ENCODE data around the gene TRIM9. TPM values are rescaled to one million over a fixed set of nuclear protein-coding genes. Genes with fewer than 3 reads are reported as not detected.

TRIM9 gene
- total RNA-seq, 4 donors from 2014 or later = 0.26 to 3.0 (median 0.87) TPM

- Histone ChIP-seq H3K4me3 (no peak overlapping the region), H3K9me3 (no peaks in the 10 kb centered on the region), H3K4me1 (peaks cover 0 to 10% of the 10 kb centered on the region in 2 donors), H3K27me3 (no peaks in the 10 kb centered on the region), H3K36me3 (no peaks in the 10 kb centered on the region), H3K27ac (no peak overlapping the region)
- peak; percentile 42 to 69 (median 48) for TF ChIP-seq CTCF (IDR thresholded peaks at IDR 0.05 in 4 of 5, conservative IDR thresholded peaks at IDR 0.05 in 1 of 5)
- TF ChIP-seq POLR2A (IDR thresholded peaks at IDR 0.05) = no peak
- intact Hi-C loops (cut with DNase I; ENCODE audit: low total_unique reads) = loop anchor here (2.0 kb wide), 2 partner anchors 140 to 266 kb away; partner anchors contain the start of gene TRIM9
- in situ Hi-C loops (cut with MboI; ENCODE audit: low sequenced_read_pairs in 4 of 4) = loop anchor here (10.0 to 25.0 kb wide), 4 partner anchors 257 to 832 kb away; partner anchors contain the start of gene TMX1 (in 1 of the 4)
- ATAC-seq = peak; percentile 74 to 81
- no peak for DNase-seq
Observed at GRCh38 chr14:50954811-50955372, 140.0 kb downstream of the TRIM9 start.

- Histone ChIP-seq H3K36me3 (no peaks in the 10 kb centered on the region), H3K9me3 (no peaks in the 10 kb centered on the region), H3K4me1 (peaks cover 0 to 10% of the 10 kb centered on the region in 2 donors), H3K27me3 (no peaks in the 10 kb centered on the region), H3K27ac (no peak overlapping the region), H3K4me3 (no peak overlapping the region)
- intact Hi-C loops (cut with DNase I; ENCODE audit: low total_unique reads) (no loop called here), in situ Hi-C loops (cut with MboI; ENCODE audit: low sequenced_read_pairs in 4 of 4) (loop anchor here (10.0 to 25.0 kb wide), 4 partner anchors 259 to 834 kb away; partner anchors contain the start of gene TMX1 (in 1 of the 4))
- TF ChIP-seq POLR2A (IDR thresholded peaks at IDR 0.05) = no peak
- TF ChIP-seq CTCF (IDR thresholded peaks at IDR 0.05 in 4 of 5, conservative IDR thresholded peaks at IDR 0.05 in 1 of 5) = no peak
- DNase-seq = no peak
- no peak for ATAC-seq
Observed at GRCh38 chr14:50953502-50953901, 141.4 kb downstream of the TRIM9 start.

GRCh38 chr14:50951032-50951431 lies 143.9 kb downstream of the TRIM9 start:
- Histone ChIP-seq H3K9me3 (no peaks in the 10 kb centered on the region), H3K4me1 (peaks cover 0 to 10% of the 10 kb centered on the region in 2 donors), H3K36me3 (no peaks in the 10 kb centered on the region), H3K4me3 (no peak overlapping the region), H3K27me3 (no peaks in the 10 kb centered on the region), H3K27ac (no peak overlapping the region)
- ATAC-seq (no peak), DNase-seq (no peak)
- in situ Hi-C loops (cut with MboI; ENCODE audit: low sequenced_read_pairs in 4 of 4) (loop anchor here (10.0 to 25.0 kb wide), 4 partner anchors 261 to 836 kb away; partner anchors contain the start of gene TMX1 (in 1 of the 4)), intact Hi-C loops (cut with DNase I; ENCODE audit: low total_unique reads) (no loop called here)
- no peak for TF ChIP-seq POLR2A (IDR thresholded peaks at IDR 0.05)
- TF ChIP-seq CTCF (IDR thresholded peaks at IDR 0.05 in 4 of 5, conservative IDR thresholded peaks at IDR 0.05 in 1 of 5) = no peak

- H3K4me3 ChIP-seq = no peak overlapping the region
- H3K27me3 ChIP-seq = peaks cover 0 to 8% (median 3%) of the 10 kb centered on the region in 3 donors
- H3K27ac ChIP-seq = no peak overlapping the region
- H3K9me3 ChIP-seq = no peaks in the 10 kb centered on the region
- peaks cover 4 to 7% of the 10 kb centered on the region in 2 donors for H3K4me1 ChIP-seq
- DNase-seq (no peak), ATAC-seq (no peak)
- no peak for TF ChIP-seq POLR2A (IDR thresholded peaks at IDR 0.05)
- TF ChIP-seq CTCF (IDR thresholded peaks at IDR 0.05 in 4 of 5, conservative IDR thresholded peaks at IDR 0.05 in 1 of 5) = no peak
- intact Hi-C loops (cut with DNase I; ENCODE audit: low total_unique reads) = loop anchor here (10.0 kb wide), 1 partner anchor 837 kb away; no protein-coding TSS in a partner anchor
- H3K36me3 ChIP-seq = no peaks in the 10 kb centered on the region
- in situ Hi-C loops (cut with MboI; ENCODE audit: low sequenced_read_pairs in 4 of 4) = no loop called here
Observed at GRCh38 chr14:50948205-50948604, 146.7 kb downstream of the TRIM9 start.

Measured in gastrocnemius medialis (tissue), 4 donors.